Subcutaneous abdominal adipose tissue (tissue), 5 donors: Measurements from ENCODE around the gene SNU13.
A peak's percentile ranks its signal among the peaks of the same experiment; 100 is the strongest.
"Not testable (repeated sequence)": the region's sequence is repeated elsewhere in the genome, so short reads cannot be mapped to it uniquely, and the experiment has no call there.

Experiments
- H3K27ac ChIP-seq: one replicate; pipeline ENCODE4 v1.7.0; 2013; ENCODE audit warnings: low read depth, mild to moderate bottlenecking, inconsistent platforms, low read length, moderate library complexity
- H3K27me3 ChIP-seq, 5 donors: one replicate each; pipeline ENCODE4 v1.7.0; 2013; ENCODE audit warnings: low read length in 5 of 5, inconsistent platforms in 1 of 5; ENCODE audit not compliant: control insufficient read depth in 5 of 5, insufficient read depth in 4 of 5
- H3K36me3 ChIP-seq, 5 donors: one replicate each; pipeline ENCODE4 v1.7.0; 2013; ENCODE audit warnings: low read length in 5 of 5; ENCODE audit not compliant: control insufficient read depth in 5 of 5, insufficient read depth in 5 of 5
- H3K4me1 ChIP-seq, 5 donors: one replicate each; pipeline ENCODE4 v1.7.0; 2013; ENCODE audit warnings: low read length in 5 of 5, mild to moderate bottlenecking in 3 of 5, moderate library complexity in 1 of 5; ENCODE audit not compliant: control insufficient read depth in 5 of 5, insufficient read depth in 5 of 5
- H3K4me3 ChIP-seq, 5 donors: one replicate each; pipeline ENCODE4 v1.7.0; 2013; ENCODE audit warnings: low read length in 5 of 5, low read depth in 1 of 5
- H3K9ac ChIP-seq, 5 donors: one replicate each; pipeline ENCODE4 v1.7.0; 2013; ENCODE audit warnings: low read length in 5 of 5, mild to moderate bottlenecking in 4 of 5, moderate library complexity in 3 of 5
- H3K9me3 ChIP-seq, 5 donors: one replicate each; pipeline ENCODE4 v1.7.0; 2013; ENCODE audit warnings: low read length in 5 of 5; ENCODE audit not compliant: control insufficient read depth in 5 of 5
- donor health status: healthy.
- donor health status: healthy.
- donor health status: healthy.
- donor health status: healthy.
- donor health status: healthy.

SNU13 gene

DNA sequence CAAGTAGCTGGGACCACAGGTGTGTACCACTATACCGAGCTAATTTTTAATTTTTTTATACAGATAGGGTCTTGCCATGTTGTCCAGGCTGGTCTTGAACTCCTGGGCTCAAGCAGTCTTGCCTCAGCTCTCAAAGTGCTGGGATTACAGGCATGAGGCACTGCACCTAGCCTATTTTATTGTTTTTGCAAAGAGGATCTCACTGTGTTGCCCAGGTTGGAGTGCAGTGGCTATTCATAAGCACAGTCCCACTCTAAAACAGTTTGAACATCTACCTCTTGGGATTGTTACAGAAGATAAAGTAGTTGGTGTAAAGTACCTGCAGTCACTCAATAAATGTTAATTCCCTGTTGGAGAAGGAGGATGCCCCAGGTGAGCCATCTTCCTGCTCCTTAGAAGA is 38.4 kb downstream of the SNU13 start:
- H3K4me1 ChIP-seq, result peaks cover 0 to 1% (median 0%) of the 10 kb centered on the region in 5 donors
- H3K9ac ChIP-seq, result no peak overlapping the region
- no peak overlapping the region for H3K27ac ChIP-seq
- peaks cover 38 to 96% (median 80%) of the 10 kb centered on the region in 5 donors for H3K36me3 ChIP-seq
- H3K4me3 ChIP-seq, result no peak overlapping the region
- no peaks in the 10 kb centered on the region for H3K9me3 ChIP-seq
- H3K27me3 ChIP-seq, result no peaks in the 10 kb centered on the region

- Histone ChIP-seq H3K4me3 (no peak overlapping the region), H3K9me3 (no peaks in the 10 kb centered on the region), H3K9ac (no peak overlapping the region), H3K27me3 (no peaks in the 10 kb centered on the region), H3K36me3 (peaks cover 26 to 91% (median 68%) of the 10 kb centered on the region in 5 donors), H3K27ac (no peak overlapping the region), H3K4me1 (peaks cover 0 to 1% (median 0%) of the 10 kb centered on the region in 5 donors)
These were observed 40.2 kb downstream of the SNU13 start for GRCh38 chr22:41648432-41648831.

DNA sequence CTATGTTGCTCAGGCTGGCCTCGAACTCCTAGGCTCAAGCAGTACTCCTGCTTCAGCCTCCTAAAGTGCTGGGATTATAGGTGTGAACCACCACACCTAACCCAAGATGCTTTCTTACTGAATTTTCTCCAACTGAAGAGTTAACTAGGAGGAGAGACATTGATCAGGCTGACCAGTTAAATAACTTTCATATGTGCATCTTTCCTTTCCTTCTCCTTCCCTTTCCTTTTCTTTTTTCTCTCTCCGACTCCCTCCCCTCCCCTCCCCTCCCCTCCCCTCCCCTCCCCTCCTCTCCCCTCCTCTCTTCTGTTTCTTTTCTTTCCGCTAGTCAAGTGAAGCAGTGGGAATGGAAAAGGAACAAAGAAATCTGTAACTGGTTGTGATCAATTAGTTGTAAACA is 40.9 kb downstream of the SNU13 start:
- Histone ChIP-seq H3K4me1 (peaks cover 0 to 1% (median 0%) of the 10 kb centered on the region in 5 donors), H3K9me3 (no peaks in the 10 kb centered on the region), H3K36me3 (peaks cover 27 to 91% (median 64%) of the 10 kb centered on the region in 5 donors), H3K9ac (no peak overlapping the region), H3K27me3 (no peaks in the 10 kb centered on the region), H3K27ac (no peak overlapping the region), H3K4me3 (no peak overlapping the region)

DNA sequence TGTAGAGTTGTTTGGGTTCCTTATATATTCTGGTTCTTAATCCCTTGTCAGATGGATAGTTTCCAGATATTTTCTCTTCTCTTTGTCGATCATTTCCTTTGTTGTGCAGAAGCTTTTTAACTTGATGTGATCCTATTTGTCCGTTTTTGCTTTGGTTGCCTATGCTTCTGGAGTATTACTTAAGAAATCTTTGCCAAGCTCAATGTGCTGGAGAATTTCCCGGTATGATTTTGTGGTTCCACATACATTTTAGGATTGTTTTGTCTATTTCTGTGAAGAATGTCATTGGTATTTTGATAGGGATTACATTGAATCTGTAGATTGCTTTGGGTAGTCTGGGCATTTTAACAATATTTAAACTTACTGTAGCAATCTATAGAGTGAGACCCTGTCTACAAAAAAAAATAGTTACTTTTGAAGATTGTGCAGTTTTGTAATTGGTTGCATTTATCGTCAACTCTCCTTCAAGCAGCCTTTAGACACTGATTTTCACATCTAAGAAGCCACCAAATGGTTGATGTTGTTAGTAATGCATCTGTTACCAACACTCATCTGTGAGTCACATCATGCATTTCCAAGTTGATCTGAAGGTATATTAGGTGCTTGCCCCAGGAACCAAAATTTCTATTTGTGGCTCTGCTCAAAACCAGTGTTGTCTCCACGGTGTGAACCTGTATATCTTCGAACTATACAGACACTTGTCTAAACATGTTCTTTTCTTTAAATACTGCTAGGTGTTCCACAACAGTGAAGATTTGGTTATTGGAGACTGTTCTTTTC is 46.1 kb downstream of the SNU13 start:
- Histone ChIP-seq H3K27me3 (no peaks in the 10 kb centered on the region), H3K9ac (no peak overlapping the region), H3K9me3 (no peaks in the 10 kb centered on the region), H3K4me3 (no peak overlapping the region), H3K27ac (no peak overlapping the region), H3K4me1 (no peaks in the 10 kb centered on the region), H3K36me3 (peaks cover 31 to 89% (median 64%) of the 10 kb centered on the region in 5 donors)

- Histone ChIP-seq H3K4me1 (no peaks in the 10 kb centered on the region), H3K4me3 (no peak overlapping the region), H3K9ac (no peak overlapping the region), H3K36me3 (peaks cover 31 to 89% (median 65%) of the 10 kb centered on the region in 5 donors), H3K27me3 (no peaks in the 10 kb centered on the region), H3K9me3 (no peaks in the 10 kb centered on the region), H3K27ac (no peak overlapping the region)
These were observed 46.8 kb downstream of the SNU13 start for GRCh38 chr22:41641854-41642253.

DNA sequence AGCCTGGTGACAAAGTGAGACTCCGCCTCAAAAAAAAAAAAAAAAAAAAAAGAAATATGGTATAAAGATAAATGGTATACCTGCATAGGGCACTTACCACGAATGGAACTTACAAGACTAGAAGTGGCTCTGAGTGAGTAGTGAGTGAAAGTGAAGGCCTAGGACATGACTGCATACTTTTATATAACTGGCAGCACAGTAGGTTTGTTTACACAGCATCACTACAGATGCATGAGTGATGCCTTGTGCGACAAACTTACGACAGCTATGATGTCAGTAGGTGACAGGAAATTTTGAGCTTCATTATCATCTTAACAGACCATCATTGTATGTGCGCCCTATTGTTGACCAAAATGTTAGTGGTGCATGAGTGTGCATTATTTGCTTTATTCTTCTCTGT is 49.9 kb downstream of the SNU13 start:
- Histone ChIP-seq H3K27ac (no peak overlapping the region), H3K27me3 (no peaks in the 10 kb centered on the region), H3K9ac (no peak overlapping the region), H3K4me3 (no peak overlapping the region), H3K4me1 (no peaks in the 10 kb centered on the region), H3K9me3 (no peaks in the 10 kb centered on the region), H3K36me3 (peaks cover 37 to 90% (median 76%) of the 10 kb centered on the region in 5 donors)

GRCh38 chr22:41638124-41638523 is 50.5 kb downstream of the SNU13 start:
- no peaks in the 10 kb centered on the region for H3K27me3 ChIP-seq
- H3K4me1 ChIP-seq, result no peaks in the 10 kb centered on the region
- H3K9ac ChIP-seq, result no peak overlapping the region
- no peak overlapping the region for H3K27ac ChIP-seq
- H3K4me3 ChIP-seq, result no peak overlapping the region
- H3K36me3 ChIP-seq, result peaks cover 37 to 92% (median 75%) of the 10 kb centered on the region in 5 donors
- H3K9me3 ChIP-seq, result no peaks in the 10 kb centered on the region

DNA sequence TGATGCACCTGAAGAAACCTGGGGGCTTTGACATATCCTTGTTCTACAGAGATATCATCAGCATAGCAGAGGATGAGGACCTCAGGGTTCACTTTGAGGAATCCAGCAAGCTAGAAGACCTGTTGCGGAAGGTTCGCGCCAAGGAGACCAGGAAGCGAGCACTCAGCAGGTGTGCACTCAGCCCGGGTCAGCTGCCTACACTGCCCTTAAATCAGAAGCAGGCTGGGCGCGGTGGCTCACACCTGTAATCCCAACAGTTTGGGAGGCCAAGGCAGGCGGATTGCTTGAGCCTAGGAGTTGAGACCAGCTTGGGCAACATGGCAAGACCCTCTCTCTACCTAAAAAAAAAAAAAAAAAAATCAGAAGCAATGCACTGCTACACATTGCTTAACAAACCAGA is 51.0 kb downstream of the SNU13 start:
- not testable (repeated sequence) for H3K9me3 ChIP-seq, H3K9ac ChIP-seq, H3K27ac ChIP-seq, H3K4me1 ChIP-seq, H3K4me3 ChIP-seq, H3K27me3 ChIP-seq
- peaks cover 34 to 88% (median 72%) of the 10 kb centered on the region in 5 donors for H3K36me3 ChIP-seq

DNA sequence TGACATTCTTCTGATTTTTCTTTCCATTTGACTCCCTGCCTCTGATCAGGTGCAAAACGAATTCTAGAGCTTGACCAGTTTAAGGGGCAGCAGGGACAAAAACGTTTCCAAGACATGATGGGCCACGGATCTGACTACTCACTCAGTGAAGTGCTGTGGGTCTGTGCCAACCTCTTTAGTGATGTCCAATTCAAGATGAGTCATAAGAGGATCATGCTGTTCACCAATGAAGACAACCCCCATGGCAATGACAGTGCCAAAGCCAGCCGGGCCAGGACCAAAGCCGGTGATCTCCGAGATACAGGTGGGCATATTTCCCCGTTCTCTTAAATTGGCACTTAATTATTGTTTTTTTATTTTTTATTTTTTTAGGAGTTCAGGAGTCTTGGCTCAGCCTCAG is 52.2 kb downstream of the SNU13 start:
- Histone ChIP-seq H3K4me3 (no peak overlapping the region), H3K27me3 (no peaks in the 10 kb centered on the region), H3K9me3 (no peaks in the 10 kb centered on the region), H3K27ac (no peak overlapping the region), H3K9ac (no peak overlapping the region), H3K36me3 (peaks cover 26 to 85% (median 67%) of the 10 kb centered on the region in 5 donors), H3K4me1 (no peaks in the 10 kb centered on the region)

DNA sequence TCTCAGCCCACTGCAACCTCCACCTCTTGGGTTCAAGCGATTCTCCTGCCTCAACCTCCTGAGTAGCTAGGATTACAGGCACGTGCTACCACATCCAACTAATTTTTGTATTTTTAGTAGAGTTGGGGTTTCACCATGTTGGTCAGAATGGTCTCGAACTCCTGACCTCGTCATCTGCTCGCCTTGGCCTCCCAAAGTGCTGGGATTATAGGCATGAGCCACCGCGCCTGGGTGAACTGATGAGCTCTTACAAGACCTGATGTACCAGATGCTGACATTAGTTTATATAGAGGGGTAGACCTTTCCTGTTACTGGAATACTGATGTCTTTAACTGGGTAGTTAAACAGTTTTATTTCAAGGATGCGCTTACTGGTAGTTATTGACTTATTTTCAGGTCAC is 54.1 kb downstream of the SNU13 start:
- not testable (repeated sequence) for H3K4me1 ChIP-seq, H3K4me3 ChIP-seq, H3K9me3 ChIP-seq, H3K27ac ChIP-seq, H3K27me3 ChIP-seq
- H3K9ac ChIP-seq, result peak overlapping the region in 1 of 5 donors; percentile 13
- H3K36me3 ChIP-seq, result peaks cover 22 to 77% (median 61%) of the 10 kb centered on the region in 5 donors
